SJCRH30 (cell line): ENCODE measurements around the gene PTBP1. TPM values are rescaled to one million over a fixed set of nuclear protein-coding genes. Genes with fewer than 3 reads are reported as not detected.
A peak's percentile ranks its signal among the peaks of the same experiment; 100 is the strongest.

Experiments used
- DNase-seq, 2 experiments: peaks; one replicate each; pipeline ENCODE4 v3.0.0-alpha.2; 2015 to 2020
- H3K27ac ChIP-seq: fragments of 250-450 bp; sonication (Bioruptor Pico); 2 replicates; pipeline ENCODE4 v1.5.1; 2020; ENCODE audit warnings: mild to moderate bottlenecking, moderate library complexity
- H3K27me3 ChIP-seq: fragments of 250-450 bp; sonication (Bioruptor Pico); 2 replicates; pipeline ENCODE4 v1.5.1; 2020; ENCODE audit warnings: mild to moderate bottlenecking, moderate library complexity
- H3K36me3 ChIP-seq: fragments of 250-450 bp; sonication (Bioruptor Pico); 2 replicates; pipeline ENCODE4 v1.5.1; 2020; ENCODE audit warnings: mild to moderate bottlenecking, moderate library complexity
- H3K4me1 ChIP-seq: fragments of 250-450 bp; sonication (Bioruptor Pico); 2 replicates; pipeline ENCODE4 v1.5.1; 2020; ENCODE audit warnings: mild to moderate bottlenecking, moderate library complexity
- H3K4me3 ChIP-seq: fragments of 250-450 bp; sonication (Bioruptor Pico); 2 replicates; pipeline ENCODE4 v1.5.1; 2020; ENCODE audit warnings: mild to moderate bottlenecking, moderate library complexity
- H3K9me3 ChIP-seq: fragments of 250-450 bp; sonication (Bioruptor Pico); replicated peaks from 2 replicates; pipeline ENCODE4 v1.5.1; 2020; ENCODE audit warnings: mild to moderate bottlenecking, moderate library complexity
- total RNA-seq: library from RNA; depleted of rRNA; stranded (reverse); fragments of >200 nt; shearing (Covaris generic); gene quantifications from 2 replicates; pipeline ENCODE4 v1.2.3, GENCODE V29; 2014

Gene PTBP1
- total RNA-seq, 1 experiment from 2014 or later = 232 TPM

DNA sequence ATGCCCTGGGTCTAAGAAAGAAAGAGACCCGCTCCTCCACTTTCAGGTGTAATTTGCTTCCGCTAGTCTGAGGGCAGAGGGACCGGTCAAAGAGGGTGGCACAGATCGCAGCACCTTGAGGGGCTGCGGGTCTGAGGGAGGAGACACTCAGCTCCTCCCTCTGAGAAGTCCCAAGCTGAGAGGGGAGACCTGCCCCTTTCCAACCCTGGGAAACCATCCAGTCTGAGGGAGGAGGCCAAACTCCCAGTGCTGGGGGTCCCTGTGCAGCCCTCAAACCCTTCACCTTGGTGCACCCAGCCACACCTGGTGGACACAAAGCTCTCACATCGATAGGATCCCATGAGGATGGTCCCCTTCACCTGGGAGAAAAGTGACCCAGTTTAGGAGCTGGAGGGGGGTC lies 33.4 kb upstream of the PTBP1 start:
- H3K27ac ChIP-seq = no peak overlapping the region
- H3K9me3 ChIP-seq = no peaks in the 10 kb centered on the region
- H3K4me1 ChIP-seq = no peaks in the 10 kb centered on the region
- no peak for DNase-seq
- no peaks in the 10 kb centered on the region for H3K36me3 ChIP-seq
- no peaks in the 10 kb centered on the region for H3K27me3 ChIP-seq
- no peak overlapping the region for H3K4me3 ChIP-seq

DNA sequence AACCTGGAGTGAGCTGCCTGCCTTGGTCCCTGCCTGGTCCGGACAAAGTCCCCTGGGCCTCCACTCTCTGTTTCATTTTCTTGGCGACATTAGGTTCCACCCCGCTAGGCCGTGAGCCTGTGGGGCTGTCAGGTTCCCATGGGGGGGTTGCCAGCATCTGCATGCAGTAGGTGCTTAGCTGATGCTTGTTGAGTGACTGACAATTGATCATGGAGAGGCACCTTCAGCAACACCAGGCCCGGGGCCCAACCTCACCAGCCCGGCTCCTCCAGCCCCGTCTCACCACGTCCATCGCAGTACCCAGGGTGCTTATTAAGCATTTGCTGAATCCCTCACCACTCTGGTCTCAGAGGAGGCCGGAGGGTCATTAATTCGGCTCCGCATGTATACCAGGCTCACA lies 33.0 kb upstream of the PTBP1 start:
- Histone ChIP-seq H3K27ac (no peak overlapping the region), H3K9me3 (no peaks in the 10 kb centered on the region), H3K36me3 (no peaks in the 10 kb centered on the region), H3K4me3 (no peak overlapping the region), H3K4me1 (no peaks in the 10 kb centered on the region), H3K27me3 (no peaks in the 10 kb centered on the region)
- DNase-seq = no peak

DNA sequence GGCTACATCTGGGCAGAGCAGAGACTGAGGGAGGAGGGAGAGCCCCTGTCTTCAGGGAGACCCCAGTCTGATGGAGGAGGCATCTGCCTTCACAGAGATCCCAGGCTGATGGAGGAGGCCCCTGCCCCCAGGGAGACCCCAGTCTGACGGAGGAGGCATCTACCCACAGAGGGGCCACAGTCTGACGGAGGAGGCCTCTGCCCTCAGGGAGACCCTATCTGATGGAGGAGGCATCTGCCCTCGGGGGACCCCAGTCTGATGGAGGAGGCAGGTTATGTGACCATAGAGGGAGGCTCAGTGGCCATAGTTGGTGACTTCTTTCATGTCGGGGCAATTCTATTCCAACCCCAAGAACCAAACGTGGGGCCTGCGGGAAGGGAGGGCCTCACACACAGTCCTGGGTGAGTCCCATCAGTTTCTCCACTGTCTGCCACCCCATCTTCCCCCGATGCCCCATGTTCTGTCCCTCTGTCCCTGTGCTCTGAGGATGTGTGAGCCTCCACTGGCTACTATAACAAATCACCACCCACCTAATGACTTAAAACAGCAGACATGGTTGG lies 32.0 kb upstream of the PTBP1 start:
- no peaks in the 10 kb centered on the region for H3K27me3 ChIP-seq
- DNase-seq = no peak
- H3K27ac ChIP-seq = no peak overlapping the region
- H3K36me3 ChIP-seq = no peaks in the 10 kb centered on the region
- H3K4me3 ChIP-seq = no peak overlapping the region
- no peaks in the 10 kb centered on the region for H3K9me3 ChIP-seq
- H3K4me1 ChIP-seq = no peaks in the 10 kb centered on the region

DNA sequence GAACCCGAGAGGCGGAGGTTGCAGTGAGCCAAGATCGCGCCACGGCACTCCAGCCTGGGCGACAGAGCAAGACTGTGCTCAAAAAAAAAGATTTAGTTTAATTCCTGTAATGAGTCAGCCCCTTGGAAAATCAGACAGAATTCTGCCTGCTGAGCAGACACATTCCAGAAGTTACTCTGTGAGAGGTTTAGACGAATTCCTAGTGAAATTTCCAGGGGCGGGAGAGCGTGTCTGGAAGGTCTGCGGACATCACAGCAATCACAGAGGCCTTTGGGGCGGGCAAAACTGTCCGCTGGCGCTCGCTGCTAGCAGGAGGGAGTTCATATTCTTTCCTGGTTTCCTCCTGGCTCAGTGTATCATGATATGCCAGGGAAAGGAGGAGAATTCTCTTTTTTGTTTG lies 28.8 kb upstream of the PTBP1 start:
- H3K27ac ChIP-seq = no peak overlapping the region; the same call in 1 of the 2 replicates
- peaks cover 5% of the 10 kb centered on the region; the same call in 1 of the 2 replicates for H3K27me3 ChIP-seq
- no peak overlapping the region for H3K4me3 ChIP-seq
- H3K36me3 ChIP-seq = no peaks in the 10 kb centered on the region
- DNase-seq = peak in 1 of 2 experiments; percentile 31
- H3K9me3 ChIP-seq = no peaks in the 10 kb centered on the region
- no peaks in the 10 kb centered on the region for H3K4me1 ChIP-seq

DNA sequence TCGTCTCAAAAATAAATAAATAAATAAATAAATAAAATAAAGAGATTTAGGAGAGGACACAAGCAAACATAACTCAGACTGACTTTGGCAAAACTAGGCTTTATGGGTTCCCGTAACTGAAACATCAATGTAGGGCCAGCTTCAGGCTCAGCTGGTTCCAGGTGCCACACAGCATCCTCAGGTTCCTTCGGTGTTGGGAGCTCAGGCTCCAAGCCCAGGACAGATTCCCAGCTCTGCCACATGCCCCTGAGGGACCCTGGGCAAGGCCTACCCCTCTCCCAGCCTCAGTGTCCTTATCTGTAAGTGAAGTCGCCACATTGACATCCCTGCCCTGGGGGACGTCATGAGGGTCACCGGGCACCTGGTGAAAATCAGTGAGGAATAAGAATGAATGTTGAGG lies 27.6 kb upstream of the PTBP1 start:
- peaks cover 5% of the 10 kb centered on the region; the same call in 1 of the 2 replicates for H3K27me3 ChIP-seq
- no peak overlapping the region for H3K4me3 ChIP-seq
- no peak overlapping the region for H3K27ac ChIP-seq
- no peak for DNase-seq
- no peaks in the 10 kb centered on the region for H3K9me3 ChIP-seq
- no peaks in the 10 kb centered on the region for H3K4me1 ChIP-seq
- H3K36me3 ChIP-seq = no peaks in the 10 kb centered on the region

DNA sequence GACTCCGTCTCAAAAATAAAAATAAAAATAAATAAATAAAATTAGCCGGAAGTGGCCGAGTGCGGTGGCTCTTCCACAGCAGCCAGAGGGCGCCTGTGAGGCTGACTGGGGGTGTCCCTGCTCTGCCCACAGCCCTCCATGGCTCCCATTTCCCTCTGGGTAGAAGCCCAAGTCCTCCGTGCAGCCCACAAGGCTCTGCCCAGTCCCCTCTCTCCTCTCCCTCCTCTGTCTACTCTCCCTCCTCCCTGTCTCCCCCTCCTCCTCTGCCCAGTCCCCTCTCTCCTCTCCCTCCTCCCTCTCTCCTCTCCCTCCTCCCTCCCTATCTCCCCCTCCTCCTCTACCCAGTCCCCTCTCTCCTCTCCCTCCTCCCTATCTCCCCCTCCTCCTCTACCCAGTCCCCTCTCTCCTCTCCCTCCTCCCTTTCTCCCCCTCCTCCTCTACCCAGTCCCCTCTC lies 25.9 kb upstream of the PTBP1 start:
- Histone ChIP-seq H3K27me3 (peaks cover 5% of the 10 kb centered on the region; the same call in 1 of the 2 replicates), H3K36me3 (no peaks in the 10 kb centered on the region), H3K4me1 (no peaks in the 10 kb centered on the region), H3K27ac (no peak overlapping the region), H3K4me3 (no peak overlapping the region), H3K9me3 (no peaks in the 10 kb centered on the region)
- DNase-seq = peak; percentile 64 to 67

DNA sequence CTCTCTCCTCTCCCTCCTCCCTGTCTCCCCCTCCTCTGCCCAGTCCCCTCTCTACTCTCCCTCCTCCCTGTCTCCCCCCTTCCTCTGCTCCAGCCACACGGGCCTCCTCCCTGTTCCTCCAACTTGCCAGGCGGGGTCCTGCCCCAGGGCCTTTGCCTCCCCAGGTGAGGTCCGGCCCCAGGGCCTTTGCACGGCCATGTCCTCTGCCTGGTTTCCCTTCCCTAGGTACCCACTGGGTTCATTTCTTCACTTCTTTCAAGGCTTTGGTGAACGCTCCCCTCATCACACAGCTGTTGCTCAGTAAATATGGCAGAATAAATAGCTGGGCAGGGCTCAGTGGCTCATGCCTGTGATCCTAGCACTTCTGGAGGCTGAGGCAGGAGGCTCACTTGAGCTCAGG lies 25.2 kb upstream of the PTBP1 start:
- Histone ChIP-seq H3K9me3 (no peaks in the 10 kb centered on the region), H3K27me3 (peaks cover 5% of the 10 kb centered on the region; the same call in 1 of the 2 replicates), H3K36me3 (no peaks in the 10 kb centered on the region), H3K4me3 (no peak overlapping the region), H3K4me1 (no peaks in the 10 kb centered on the region), H3K27ac (no peak overlapping the region)
- no peak for DNase-seq

DNA sequence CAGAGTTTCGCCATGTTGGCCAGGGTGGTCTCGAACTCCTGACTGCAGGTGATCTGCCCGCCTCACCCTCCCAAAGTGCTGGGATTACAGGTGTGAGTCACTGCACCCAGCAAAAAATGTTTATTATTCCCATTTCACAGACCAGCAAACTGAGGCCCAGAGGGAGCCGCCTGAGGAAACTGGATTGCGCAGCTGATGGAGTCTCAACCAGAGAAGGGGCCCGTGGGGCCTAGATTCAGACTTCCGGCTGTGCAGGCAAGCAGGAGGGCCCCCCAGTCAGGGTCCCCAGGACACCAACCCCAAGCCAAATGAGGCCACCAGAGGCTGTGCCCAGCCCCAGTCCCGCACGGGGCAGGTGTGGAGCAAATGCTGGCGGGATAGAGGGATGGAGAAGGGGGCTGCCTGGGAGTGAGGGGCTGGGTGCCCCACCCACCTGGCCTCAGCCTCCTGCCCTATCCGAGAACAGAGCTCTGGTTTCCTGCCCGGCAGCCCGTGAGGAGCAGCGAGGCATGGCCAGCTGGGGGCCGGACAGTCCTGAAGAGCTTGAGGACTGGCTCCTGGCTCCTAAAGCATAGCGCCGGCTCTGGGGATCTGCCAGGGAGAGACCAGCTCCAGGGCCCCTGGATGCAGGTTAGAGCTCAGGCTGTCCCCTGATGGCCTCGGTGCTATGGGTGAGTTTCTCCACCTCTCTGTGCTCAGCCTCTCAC lies 24.4 kb upstream of the PTBP1 start:
- no peak overlapping the region for H3K4me3 ChIP-seq
- H3K4me1 ChIP-seq = no peaks in the 10 kb centered on the region
- no peaks in the 10 kb centered on the region for H3K36me3 ChIP-seq
- no peaks in the 10 kb centered on the region for H3K9me3 ChIP-seq
- H3K27ac ChIP-seq = no peak overlapping the region
- H3K27me3 ChIP-seq = peaks cover 5% of the 10 kb centered on the region; the same call in 1 of the 2 replicates
- DNase-seq = no peak

DNA sequence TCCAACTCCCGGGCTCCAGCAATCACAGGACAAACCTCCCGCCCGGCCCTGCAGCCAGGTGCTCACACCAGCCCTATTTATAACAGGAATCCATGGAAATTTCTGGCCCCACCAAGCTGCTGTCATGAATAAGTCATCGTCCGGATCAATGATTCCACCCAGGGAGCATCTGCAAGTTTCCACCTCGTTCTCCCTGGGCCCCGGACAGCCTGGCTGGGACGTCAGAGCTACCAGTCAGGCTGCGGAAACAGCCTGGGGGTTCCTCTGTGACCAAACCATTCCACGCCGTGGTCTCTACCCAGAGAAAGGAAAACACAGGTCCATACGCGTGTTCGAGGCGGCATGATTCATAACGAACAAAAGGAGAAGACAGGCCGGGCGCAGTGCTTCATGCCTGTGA lies 20.7 kb upstream of the PTBP1 start:
- no peaks in the 10 kb centered on the region for H3K36me3 ChIP-seq
- no peak for DNase-seq
- H3K27ac ChIP-seq = no peak overlapping the region
- no peaks in the 10 kb centered on the region for H3K9me3 ChIP-seq
- peaks cover 5% of the 10 kb centered on the region; the same call in 1 of the 2 replicates for H3K27me3 ChIP-seq
- H3K4me3 ChIP-seq = no peak overlapping the region
- H3K4me1 ChIP-seq = 0 out of 2 replicates have a peak, but pooled peaks cover 2% of the 10 kb centered on the region

DNA sequence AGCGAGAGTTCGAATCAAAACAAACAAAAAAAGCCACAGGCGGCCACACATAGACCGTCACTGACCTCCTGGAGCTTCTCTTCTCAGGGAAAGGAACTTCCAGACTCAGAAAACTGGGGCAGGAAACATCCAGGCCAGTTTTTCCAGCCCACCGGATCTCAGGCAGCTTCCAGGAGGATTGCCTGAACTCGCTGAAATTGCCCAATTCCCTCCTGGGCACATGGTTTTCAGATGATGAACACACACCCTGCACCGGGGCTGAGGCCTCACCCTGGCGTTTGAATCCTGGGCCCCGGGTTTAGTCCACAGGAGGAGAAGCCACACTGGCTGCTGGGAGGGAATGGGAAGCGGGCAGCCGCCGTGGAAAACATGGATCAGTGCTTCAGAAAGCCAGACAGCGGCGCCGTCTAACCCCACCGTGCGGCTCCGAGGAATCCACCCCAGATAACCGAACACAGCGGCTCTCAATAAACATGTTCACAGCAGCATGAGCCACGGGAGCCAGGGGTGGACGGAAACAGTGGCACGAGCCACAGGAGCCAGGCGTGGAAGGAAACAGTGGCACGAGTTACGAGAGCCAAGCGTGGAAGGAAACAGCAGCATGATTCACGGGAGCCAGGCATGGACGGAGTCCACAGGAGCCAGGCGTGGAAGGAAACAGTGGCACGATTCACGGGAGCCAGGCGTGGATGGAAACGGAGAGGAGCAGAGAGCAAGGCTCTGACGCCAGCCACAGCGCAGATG lies 18.2 kb upstream of the PTBP1 start:
- Histone ChIP-seq H3K9me3 (no peaks in the 10 kb centered on the region), H3K4me1 (peaks cover 5% of the 10 kb centered on the region; the same call in 1 of the 2 replicates), H3K27ac (no peak overlapping the region), H3K36me3 (no peaks in the 10 kb centered on the region), H3K27me3 (no peaks in the 10 kb centered on the region), H3K4me3 (peak overlapping the region; percentile 20)
- DNase-seq = peak; percentile 63 to 71

DNA sequence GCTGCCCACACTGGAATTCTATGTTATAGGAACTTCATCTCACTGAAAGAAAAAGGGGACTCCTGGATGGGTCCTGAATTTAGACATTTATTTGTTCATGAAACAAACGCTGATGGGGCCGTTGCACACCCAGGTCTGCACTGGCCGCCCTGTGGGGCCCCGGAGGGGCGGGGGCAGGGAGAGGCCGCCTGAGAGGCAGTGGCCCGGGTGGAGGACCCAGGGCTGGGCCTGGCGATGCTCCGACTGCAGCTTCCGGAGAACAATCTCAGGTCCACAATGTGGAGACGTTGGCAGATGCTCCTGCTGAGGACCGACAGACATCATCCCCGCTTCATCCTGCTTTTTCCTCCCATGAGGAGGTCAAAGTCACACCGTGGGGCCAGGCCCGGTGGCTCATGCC lies 16.3 kb upstream of the PTBP1 start:
- H3K4me1 ChIP-seq = peaks cover 5% of the 10 kb centered on the region; the same call in 1 of the 2 replicates

DNA sequence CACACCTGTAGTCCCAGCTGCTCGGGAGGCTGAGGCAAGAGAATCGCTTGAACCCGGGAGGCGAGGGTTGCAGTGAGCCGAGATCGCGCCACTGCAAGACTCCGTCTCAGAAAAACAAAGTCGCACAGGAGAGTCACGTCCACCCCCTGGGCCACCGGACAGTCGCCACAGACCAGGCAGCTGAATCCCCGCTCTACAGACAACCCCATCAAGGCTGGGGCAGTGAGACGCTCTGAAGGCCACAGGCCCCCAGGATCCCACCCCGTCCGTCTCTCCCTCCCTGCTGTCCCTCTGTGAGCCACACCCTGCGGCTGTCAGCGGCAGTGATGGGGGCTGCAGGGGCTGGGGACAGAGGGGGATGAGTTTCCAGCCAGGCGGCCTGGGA lies 15.5 kb upstream of the PTBP1 start:
- Histone ChIP-seq H3K9me3 (no peaks in the 10 kb centered on the region), H3K27me3 (no peaks in the 10 kb centered on the region), H3K4me1 (peaks cover 5% of the 10 kb centered on the region; the same call in 1 of the 2 replicates), H3K36me3 (no peaks in the 10 kb centered on the region), H3K4me3 (peak overlapping the region; percentile 50), H3K27ac (peak overlapping the region; percentile 70; the same call in 1 of the 2 replicates)
- DNase-seq = no peak

More for the DNA sequence above, 16.3 kb upstream of the PTBP1 start:
- Histone ChIP-seq H3K4me3 (no peak overlapping the region), H3K36me3 (no peaks in the 10 kb centered on the region), H3K9me3 (no peaks in the 10 kb centered on the region), H3K27ac (no peak overlapping the region), H3K27me3 (no peaks in the 10 kb centered on the region)
- no peak for DNase-seq

DNA sequence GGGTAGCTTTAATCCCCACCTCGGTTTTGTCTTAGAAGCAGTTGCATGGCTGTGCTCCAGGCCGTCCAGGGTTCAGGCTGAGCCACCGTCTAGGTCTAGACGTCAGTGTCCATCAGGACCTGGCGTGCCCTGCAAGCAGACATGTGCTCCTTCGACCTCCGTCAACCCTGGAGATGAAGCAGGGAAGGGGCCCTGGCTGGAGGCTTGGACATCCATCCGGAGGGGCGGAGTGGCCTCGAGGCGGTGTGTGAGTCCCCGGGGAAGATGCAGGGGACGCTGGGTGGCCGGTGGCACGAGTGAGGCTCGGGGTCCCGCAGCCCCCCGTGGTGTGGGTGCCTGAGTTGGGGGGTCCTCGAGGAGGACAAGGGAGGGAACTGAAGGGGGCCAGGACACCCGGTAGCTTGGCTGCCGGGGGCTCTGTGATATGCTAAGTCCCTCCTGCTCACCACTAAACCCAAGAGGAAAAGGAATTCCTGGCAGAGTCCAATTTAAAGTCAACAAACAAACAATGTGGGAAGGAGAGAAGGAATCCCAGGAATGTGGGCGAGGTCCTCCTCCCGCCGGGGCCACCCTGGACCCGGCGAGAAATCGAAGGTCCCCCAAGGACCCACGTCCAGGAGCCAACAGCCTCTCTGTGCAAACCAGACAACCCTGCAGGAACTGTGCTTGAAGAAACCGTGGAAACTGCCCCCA lies 14.9 kb upstream of the PTBP1 start:
- H3K4me3 ChIP-seq = peak overlapping the region; percentile 50
- peaks cover 5% of the 10 kb centered on the region; the same call in 1 of the 2 replicates for H3K4me1 ChIP-seq
- peak overlapping the region; percentile 70; the same call in 1 of the 2 replicates for H3K27ac ChIP-seq
- no peaks in the 10 kb centered on the region for H3K9me3 ChIP-seq
- peak; percentile 54 to 66 for DNase-seq
- H3K27me3 ChIP-seq = no peaks in the 10 kb centered on the region
- no peaks in the 10 kb centered on the region for H3K36me3 ChIP-seq

DNA sequence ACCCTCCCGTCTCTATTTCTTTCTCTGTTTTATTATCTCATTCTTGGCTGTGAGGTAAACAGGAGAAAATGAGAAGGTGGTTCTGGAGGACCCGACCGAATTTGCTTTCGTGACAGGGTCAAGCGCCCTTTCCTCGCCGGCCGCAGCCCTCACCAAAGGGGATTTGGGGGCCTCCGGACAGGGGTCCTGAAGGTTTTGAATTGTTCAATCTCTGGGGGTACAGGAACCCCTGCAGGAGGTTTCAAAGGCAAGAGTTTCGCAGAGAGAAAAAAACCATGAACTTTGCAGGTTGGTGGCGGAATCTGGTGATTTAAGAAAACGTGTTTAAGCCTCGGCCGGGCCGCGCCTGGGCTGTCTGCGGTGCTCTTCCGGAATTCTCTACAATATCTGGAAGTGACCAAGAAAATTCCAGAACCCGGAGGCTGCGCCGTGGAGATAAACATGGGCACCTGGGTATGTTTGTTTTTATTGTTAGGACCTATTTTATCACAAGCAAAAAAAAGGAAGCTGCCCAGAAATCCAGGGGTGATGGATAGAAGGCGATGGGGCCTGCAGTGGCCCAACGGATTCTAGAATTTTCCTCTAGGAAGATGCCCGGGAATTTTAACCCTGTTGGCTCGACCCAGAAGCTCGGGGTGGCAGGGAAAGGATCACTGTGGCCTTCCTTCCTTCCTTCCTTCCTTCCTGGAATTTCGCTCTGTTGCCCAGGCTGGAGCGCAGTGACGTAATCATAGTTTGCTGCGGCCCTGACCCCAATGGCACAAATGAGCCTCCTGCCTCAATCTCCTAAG lies 14.2 kb upstream of the PTBP1 start:
- DNase-seq = no peak
- Histone ChIP-seq H3K27me3 (no peaks in the 10 kb centered on the region), H3K4me1 (peaks cover 6% of the 10 kb centered on the region; the same call in 1 of the 2 replicates), H3K27ac (peak overlapping the region; percentile 70; the same call in 1 of the 2 replicates), H3K4me3 (peak overlapping the region; percentile 50), H3K36me3 (no peaks in the 10 kb centered on the region), H3K9me3 (no peaks in the 10 kb centered on the region)
